Aorta (tissue), 5 donors: ENCODE measurements around the gene HOXD10. TPM values are rescaled to one million over a fixed set of nuclear protein-coding genes. Genes with fewer than 3 reads are reported as not detected.

Experiments used
- ATAC-seq: fragments of 200-7000 bp; cut with Tn5 transposase; one replicate; pipeline ENCODE4 v1.9.1; 2022; ENCODE audit warnings: moderate library complexity; ENCODE audit not compliant: low FRiP score
- DNase-seq, 2 donors: peaks; one replicate each; pipeline ENCODE4 v3.0.0-alpha.2; 2020
- H3K27ac ChIP-seq, 2 donors: one replicate each; pipeline ENCODE4 v1.5.1; 2013; ENCODE audit warnings: low read length in 2 of 2, mild to moderate bottlenecking in 2 of 2, moderate library complexity in 2 of 2, control low read depth in 1 of 2, inconsistent platforms in 1 of 2, low read depth in 1 of 2
- H3K27me3 ChIP-seq, 2 donors: one replicate each; pipeline ENCODE4 v1.6.1; 2013; ENCODE audit warnings: control low read depth in 1 of 2, low read length in 1 of 2, mild to moderate bottlenecking in 1 of 2, moderate library complexity in 1 of 2; ENCODE audit not compliant: insufficient read depth in 2 of 2, control insufficient read depth in 1 of 2
- H3K36me3 ChIP-seq, 2 donors: one replicate each; pipeline ENCODE4 v1.6.1; 2013; ENCODE audit warnings: control low read depth in 1 of 2, low read length in 1 of 2, mild to moderate bottlenecking in 1 of 2; ENCODE audit not compliant: insufficient read depth in 2 of 2, control insufficient read depth in 1 of 2
- H3K4me1 ChIP-seq, 2 donors: one replicate each; pipeline ENCODE4 v1.6.1; 2013; ENCODE audit warnings: low read length in 2 of 2, control low read depth in 1 of 2, mild to moderate bottlenecking in 1 of 2, moderate library complexity in 1 of 2; ENCODE audit not compliant: insufficient read depth in 2 of 2, control insufficient read depth in 1 of 2
- H3K4me3 ChIP-seq, 2 donors: one replicate each; pipeline ENCODE4 v1.5.1; 2013; ENCODE audit warnings: low read length in 2 of 2, control low read depth in 1 of 2, mild to moderate bottlenecking in 1 of 2
- H3K9me3 ChIP-seq: one replicate; pipeline ENCODE4 v1.6.1; 2013; ENCODE audit warnings: mild to moderate bottlenecking, low read length; ENCODE audit not compliant: control insufficient read depth
- WGBS, 2 donors: extraction: QIAGEN DNeasy Blood & Tissue Kit; methylation state at CpG; one replicate each; pipeline ENCODE4 v1.1.7; 2013; 5-methylcytosine and 5-hydroxymethylcytosine counted together
- intact Hi-C, 2 donors: fragments of 100-400 bp; cut with DNase I; formaldehyde crosslinking; loops; one replicate each; pipeline versions ENCODE4 v1.14.2 to v1.15.0; 2022
- polyA plus RNA-seq, 2 donors: library from polyadenylated mRNA; stranded (reverse); fragments of 200-250 nt; gene quantifications; one replicate each; pipeline ENCODE4 v1.2.3, GENCODE V29; 2013
- total RNA-seq, 2 donors: library from RNA; stranded (reverse); fragmentation: NEBNext Ultra II Directional; extraction: Animal tissue kit (Norgen Biotek cat#: 25700); gene quantifications; one replicate each; pipeline ENCODE4 v1.2.1, GENCODE V29; 2021
- donor health status: healthy with polysubstance abuse.
- donor health status: Bipolar disorder and iron deficiency.
- donor health status: DM: no; HTN: no; CAD: no.
- donor health status: DM: no; HTN: no; CAD: no.
- donor health status: DM: yes; HTN: yes; CAD: no.

The HOXD10 gene
- total and polyA plus RNA-seq, 4 donors, result 1.4 TPM; not detected in 3

GRCh38 chr2:176075481-176075880, 41.1 kb upstream of the HOXD10 start:
- H3K4me3 ChIP-seq, result no peak overlapping the region
- H3K27ac ChIP-seq, result no peak overlapping the region
- ATAC-seq, result no peak
- no peaks in the 10 kb centered on the region for H3K36me3 ChIP-seq
- H3K9me3 ChIP-seq, result peaks cover 1% of the 10 kb centered on the region
- no peaks in the 10 kb centered on the region for H3K27me3 ChIP-seq
- 15 to 20% methylated on average over 15 of the region's 15 CpGs for WGBS, 2 donors
- no peaks in the 10 kb centered on the region for H3K4me1 ChIP-seq
- intact Hi-C loops, result no loop called here
- DNase-seq, result no peak

- Histone ChIP-seq H3K27me3 (no peaks in the 10 kb centered on the region), H3K4me1 (no peaks in the 10 kb centered on the region), H3K36me3 (no peaks in the 10 kb centered on the region), H3K27ac (no peak overlapping the region), H3K4me3 (no peak overlapping the region), H3K9me3 (peaks cover 1% of the 10 kb centered on the region)
- DNase-seq (no peak), ATAC-seq (no peak)
- 19% methylated on average over 7 of the region's 7 CpGs for WGBS, 2 donors
- intact Hi-C loops, result no loop called here
Observed at GRCh38 chr2:176076063-176076462, 40.5 kb upstream of the HOXD10 start.

- Histone ChIP-seq H3K36me3 (no peaks in the 10 kb centered on the region), H3K4me1 (no peaks in the 10 kb centered on the region), H3K4me3 (no peak overlapping the region), H3K9me3 (peaks cover 1% of the 10 kb centered on the region), H3K27me3 (no peaks in the 10 kb centered on the region), H3K27ac (no peak overlapping the region)
- ATAC-seq (no peak), DNase-seq (no peak)
- intact Hi-C loops, result no loop called here
- 28 to 38% methylated on average over 2 of the region's 2 CpGs for WGBS, 2 donors
Observed at GRCh38 chr2:176076796-176077195, 39.8 kb upstream of the HOXD10 start.

- no peak overlapping the region for H3K27ac ChIP-seq
- WGBS, 2 donors, result 12 to 13% methylated on average over 25 of the region's 25 CpGs
- H3K4me3 ChIP-seq, result no peak overlapping the region
- H3K27me3 ChIP-seq, result no peaks in the 10 kb centered on the region
- no peaks in the 10 kb centered on the region for H3K9me3 ChIP-seq
- no peak for DNase-seq
- H3K36me3 ChIP-seq, result no peaks in the 10 kb centered on the region
- no peak for ATAC-seq
- intact Hi-C loops, result no loop called here
- no peaks in the 10 kb centered on the region for H3K4me1 ChIP-seq
Observed at GRCh38 chr2:176078541-176079284, 37.9 kb upstream of the HOXD10 start.

- H3K9me3 ChIP-seq, result peaks cover 2% of the 10 kb centered on the region
- ATAC-seq, result no peak
- no peaks in the 10 kb centered on the region for H3K27me3 ChIP-seq
- WGBS, 2 donors, result 8% methylated on average over 30 of the region's 30 CpGs
- DNase-seq, result no peak
- H3K36me3 ChIP-seq, result no peaks in the 10 kb centered on the region
- intact Hi-C loops, result no loop called here
- no peaks in the 10 kb centered on the region for H3K4me1 ChIP-seq
- H3K4me3 ChIP-seq, result no peak overlapping the region
- no peak overlapping the region for H3K27ac ChIP-seq
Observed at GRCh38 chr2:176079285-176079830, 37.2 kb upstream of the HOXD10 start.

- ATAC-seq, result no peak
- WGBS, 2 donors, result 1 to 3% methylated on average over 45 to 86 of the region's 86 CpGs
Observed at GRCh38 chr2:176079831-176080539, 36.6 kb upstream of the HOXD10 start.

GRCh38 chr2:176080540-176081375, 35.8 kb upstream of the HOXD10 start:
- 9% methylated on average over 67 to 68 of the region's 68 CpGs for WGBS, 2 donors
- Histone ChIP-seq H3K9me3 (peaks cover 2% of the 10 kb centered on the region), H3K27ac (no peak overlapping the region), H3K36me3 (no peaks in the 10 kb centered on the region), H3K4me3 (peak overlapping the region in 1 of 2 donors; percentile 20), H3K4me1 (no peaks in the 10 kb centered on the region), H3K27me3 (no peaks in the 10 kb centered on the region)
- intact Hi-C loops, result loop anchor here in 1 of 2 donors (10.0 kb wide), 1 partner anchor 1746 kb away; the partner anchor contains the start of gene SP9
- ATAC-seq, result no peak
- no peak for DNase-seq

More at GRCh38 chr2:176079831-176080539, 36.6 kb upstream of the HOXD10 start:
- Histone ChIP-seq H3K36me3 (no peaks in the 10 kb centered on the region), H3K27me3 (no peaks in the 10 kb centered on the region), H3K4me1 (no peaks in the 10 kb centered on the region), H3K27ac (no peak overlapping the region), H3K4me3 (peak overlapping the region in 1 of 2 donors; percentile 20), H3K9me3 (peaks cover 2% of the 10 kb centered on the region)
- intact Hi-C loops, result loop anchor here in 1 of 2 donors (10.0 kb wide), 1 partner anchor 1745 kb away; the partner anchor contains the start of gene SP9
- peak in 1 of 2 donors; percentile 83 for DNase-seq

- H3K9me3 ChIP-seq, result peaks cover 2% of the 10 kb centered on the region
- DNase-seq, result no peak
- ATAC-seq, result no peak
- H3K27me3 ChIP-seq, result no peaks in the 10 kb centered on the region
- H3K4me1 ChIP-seq, result no peaks in the 10 kb centered on the region
- H3K27ac ChIP-seq, result no peak overlapping the region
- 12 to 13% methylated on average over 17 of the region's 17 CpGs for WGBS, 2 donors
- intact Hi-C loops, result loop anchor here in 1 of 2 donors (10.0 kb wide), 1 partner anchor 1747 kb away; the partner anchor contains the start of gene SP9
- no peaks in the 10 kb centered on the region for H3K36me3 ChIP-seq
- no peak overlapping the region for H3K4me3 ChIP-seq
Observed at GRCh38 chr2:176081376-176081836, 35.2 kb upstream of the HOXD10 start.
